GM21528 (cell line): ENCODE results near the gene ZNF24.

Experiments
- ATAC-seq: cut with Tn5 transposase; IDR thresholded peaks from one replicate; pipeline ENCODE4 v1.9.1; 2021; ENCODE audit warnings: mild to moderate bottlenecking, moderate library complexity; ENCODE audit not compliant: unreplicated experiment, low FRiP score

Gene ZNF24

DNA sequence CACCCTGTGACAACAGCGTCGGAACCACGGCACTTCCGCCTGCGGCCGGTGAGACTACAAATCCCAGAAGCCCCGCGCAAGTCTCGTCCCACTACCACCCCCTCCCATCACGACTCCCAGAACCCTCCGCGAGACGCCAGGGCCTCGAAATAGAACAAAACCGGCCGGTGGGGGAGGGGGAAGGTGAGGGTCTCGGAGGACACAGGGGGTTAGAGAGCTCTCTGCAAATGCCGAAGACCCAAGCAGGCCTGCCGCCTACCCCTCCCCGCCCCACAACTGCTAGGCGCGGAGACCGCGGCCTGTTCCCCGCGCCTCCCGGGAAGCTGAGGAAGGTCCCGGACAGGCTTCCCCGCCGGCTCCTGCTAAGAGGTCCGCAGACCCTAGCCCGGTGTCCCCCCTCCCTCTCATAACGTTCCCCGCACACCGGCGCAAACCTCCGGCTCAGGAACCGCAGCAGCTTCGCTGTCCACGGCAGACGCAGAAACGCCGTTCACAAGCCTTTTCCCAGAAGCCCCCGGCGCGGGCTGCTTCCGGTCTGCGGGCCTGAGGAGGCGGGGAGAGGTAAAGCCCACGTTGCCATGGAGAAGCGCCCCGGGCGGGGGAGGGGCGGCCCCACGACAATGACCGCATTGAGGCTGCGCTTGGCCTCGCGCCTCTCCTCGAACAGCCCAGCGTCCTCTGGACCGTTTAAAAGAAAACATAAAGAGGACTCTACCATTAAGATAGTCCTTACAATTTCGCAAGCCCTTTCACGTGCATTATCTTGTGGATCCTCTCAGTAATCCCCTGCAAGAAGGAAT, at the start of gene ZNF24:
Gene ZNF24 (minus strand): TSS at position 485 of the 800 bp plus-strand sequence. CDS start 3,770 bp downstream, outside the sequence.
- peak; percentile 95 for ATAC-seq

DNA sequence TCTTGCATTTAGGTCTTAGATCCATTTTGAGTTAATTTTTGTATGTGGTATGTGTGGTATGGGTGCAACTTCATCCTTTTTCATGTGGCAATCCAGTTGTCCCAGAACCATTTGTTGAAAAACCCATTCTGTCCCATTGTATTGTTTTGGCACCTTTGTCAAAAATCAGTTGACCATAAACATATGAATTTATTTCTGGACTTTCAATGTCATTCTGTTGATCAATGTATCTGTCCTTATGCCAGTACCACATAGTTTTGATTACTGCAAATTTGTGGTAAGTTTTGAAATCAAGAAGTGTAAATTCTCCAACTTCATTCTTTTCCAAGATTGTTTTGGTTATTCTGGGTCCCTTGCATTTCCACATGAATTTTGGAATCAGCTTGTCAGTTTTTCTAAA, 49.5 kb upstream of the ZNF24 start:
- ATAC-seq = no peak

DNA sequence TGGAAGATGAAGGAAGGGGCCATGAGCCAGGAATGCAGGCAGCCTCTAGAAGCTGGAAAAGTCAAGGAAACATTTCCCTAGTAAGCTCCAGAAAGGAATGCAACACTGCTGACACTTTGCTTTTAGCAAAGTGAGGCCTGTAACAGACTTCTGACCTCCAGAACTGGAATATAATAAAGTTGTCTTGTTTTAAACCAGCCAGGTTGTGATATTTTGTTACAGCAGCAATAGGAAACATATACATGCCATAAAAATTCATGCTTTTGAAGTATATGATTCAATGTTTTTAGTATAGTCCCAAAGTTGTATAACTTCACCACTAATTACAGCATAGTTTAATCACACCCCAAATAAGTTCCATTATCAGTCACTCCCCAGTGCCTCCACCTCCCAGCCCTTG, 48.2 kb upstream of the ZNF24 start:
- no peak for ATAC-seq

DNA sequence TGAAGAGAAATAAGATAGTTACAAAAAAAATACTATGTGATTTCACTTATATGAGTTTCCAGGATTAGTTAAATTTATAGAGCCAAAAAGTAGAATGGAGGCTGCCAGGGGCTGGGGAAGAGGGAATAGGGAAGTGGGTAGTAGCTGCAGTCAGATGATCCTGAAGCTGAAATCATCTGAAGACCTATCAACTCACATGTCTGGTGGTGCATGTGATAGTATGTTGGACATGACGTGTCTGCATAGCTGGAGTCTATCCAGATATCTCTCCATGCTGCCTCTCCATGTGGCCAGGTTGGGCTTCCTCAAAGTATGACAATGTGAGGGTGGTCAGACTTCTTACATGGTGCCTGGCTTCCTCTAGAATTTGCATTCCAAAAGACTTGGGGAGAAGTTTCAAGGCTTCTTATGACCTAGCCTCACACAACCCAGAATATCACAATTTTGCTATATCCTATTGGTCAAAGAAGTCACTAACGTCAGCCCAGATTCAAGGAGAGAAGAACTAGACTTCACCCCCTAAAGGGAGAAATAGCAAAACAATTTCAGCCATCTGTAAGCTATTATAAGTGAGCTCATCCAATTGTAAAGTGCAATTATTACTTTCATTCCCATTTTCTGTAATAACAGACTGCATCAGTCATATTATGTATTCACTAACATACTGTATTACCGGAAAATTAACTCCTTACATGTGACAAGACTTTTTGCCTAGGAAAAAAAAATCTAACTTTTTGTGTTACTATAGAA, 46.9 kb upstream of the ZNF24 start:
- no peak for ATAC-seq

DNA sequence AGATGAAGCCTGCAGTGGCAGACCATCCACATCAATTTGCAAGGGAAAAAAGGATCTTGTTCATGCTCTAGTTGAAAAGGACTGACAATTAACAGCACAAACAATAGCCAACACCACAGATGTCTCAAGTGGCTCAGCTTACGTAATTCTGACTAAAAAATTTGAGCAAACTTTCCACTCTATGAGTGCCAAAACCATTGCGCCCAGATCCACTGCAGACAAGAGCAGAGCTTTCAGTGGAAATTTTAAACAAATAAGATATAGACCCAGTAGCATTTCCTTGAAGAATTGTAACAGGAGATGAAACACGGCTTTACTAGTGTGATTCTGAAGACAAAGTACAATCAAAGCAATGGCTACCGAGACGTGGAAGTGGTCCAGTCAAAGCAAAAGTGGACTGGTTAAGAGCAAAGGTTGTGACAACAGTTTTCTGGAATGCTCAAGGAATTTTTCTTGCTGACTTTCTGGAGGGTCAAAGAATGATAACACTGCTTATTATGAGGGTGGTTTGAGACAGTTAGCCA, 44.9 kb upstream of the ZNF24 start:
- no peak for ATAC-seq

DNA sequence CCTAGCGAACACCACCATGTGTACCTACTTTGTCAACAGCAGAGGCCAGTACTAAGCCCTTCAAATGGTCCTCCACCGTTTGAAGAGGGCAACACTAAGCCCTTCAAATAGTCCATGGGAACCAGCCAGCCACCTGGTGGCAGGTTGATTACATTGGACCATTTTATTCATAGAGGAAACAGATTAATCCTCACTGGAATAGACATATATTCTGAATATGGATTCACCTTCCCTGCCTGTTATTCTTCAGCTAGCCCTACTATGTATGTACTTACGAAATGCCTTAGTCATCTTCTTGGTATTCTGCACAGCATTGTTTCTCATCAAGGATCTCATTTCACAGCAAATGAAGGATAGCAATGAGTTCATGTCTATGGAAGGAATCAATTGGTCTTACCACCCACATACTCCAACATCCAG, 42.9 kb upstream of the ZNF24 start:
- ATAC-seq = no peak

DNA sequence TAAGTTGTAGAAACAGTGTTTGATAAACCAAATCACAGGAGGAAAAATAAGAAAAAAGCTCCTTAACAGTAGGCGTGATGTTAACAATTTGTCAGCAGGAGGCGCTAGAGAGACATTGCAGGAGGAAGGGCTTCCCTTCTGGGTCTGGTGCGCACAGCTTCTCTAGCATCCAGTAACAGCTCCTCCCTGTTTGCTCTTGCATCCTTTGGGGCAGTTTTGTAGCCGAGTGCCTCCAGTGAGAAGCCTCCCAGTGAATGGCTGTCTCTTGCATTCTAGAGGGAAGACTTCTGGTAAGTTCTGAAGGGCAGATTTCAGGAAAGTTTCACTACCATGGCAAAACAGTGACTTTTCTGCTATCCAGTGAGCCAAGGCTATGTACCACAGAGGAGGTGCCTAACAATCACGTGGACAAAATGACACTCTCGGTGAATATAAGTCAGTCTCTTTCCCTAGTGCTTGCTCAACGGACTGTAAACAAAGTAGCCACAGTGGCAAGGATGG, 42.4 kb upstream of the ZNF24 start:
- peak; percentile 67 for ATAC-seq

DNA sequence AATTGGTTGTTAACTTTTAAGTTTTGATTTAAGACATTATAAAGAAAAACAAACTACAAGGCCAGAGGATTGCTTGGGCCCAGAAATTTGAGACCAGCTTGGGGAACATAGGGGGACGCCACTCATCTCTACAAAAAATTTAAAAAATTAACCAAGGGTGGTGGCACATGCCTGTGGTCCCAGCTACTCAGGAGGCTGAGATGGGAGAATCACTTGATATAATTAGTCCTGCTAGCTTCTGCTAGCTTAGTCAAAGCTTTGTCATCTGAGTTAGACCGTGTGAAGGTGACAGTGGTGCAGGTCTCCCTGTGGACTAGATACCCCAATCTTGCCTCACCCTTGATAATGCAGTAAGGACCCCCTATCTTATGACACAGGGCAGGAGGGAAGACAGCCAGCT, 38.9 kb upstream of the ZNF24 start:
- ATAC-seq = no peak

DNA sequence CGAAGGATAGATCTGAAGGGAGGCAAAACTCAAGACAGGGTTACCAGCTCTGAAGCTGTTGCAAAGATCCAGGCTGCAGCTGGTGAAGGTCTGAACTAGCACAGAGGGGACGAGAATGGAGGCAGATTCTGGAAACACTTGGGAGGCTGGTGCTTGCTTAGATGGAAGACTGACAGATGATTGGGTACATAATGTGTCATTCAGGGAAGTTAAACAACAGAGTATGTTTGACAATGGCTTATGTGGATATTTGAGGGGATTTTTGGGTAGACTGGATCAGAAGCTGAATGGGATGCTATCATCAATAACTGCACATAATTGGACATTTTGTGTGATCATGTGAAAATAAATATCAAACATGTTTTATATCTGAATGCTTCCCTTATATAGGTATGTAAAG, 35.2 kb upstream of the ZNF24 start:
- ATAC-seq = no peak

DNA sequence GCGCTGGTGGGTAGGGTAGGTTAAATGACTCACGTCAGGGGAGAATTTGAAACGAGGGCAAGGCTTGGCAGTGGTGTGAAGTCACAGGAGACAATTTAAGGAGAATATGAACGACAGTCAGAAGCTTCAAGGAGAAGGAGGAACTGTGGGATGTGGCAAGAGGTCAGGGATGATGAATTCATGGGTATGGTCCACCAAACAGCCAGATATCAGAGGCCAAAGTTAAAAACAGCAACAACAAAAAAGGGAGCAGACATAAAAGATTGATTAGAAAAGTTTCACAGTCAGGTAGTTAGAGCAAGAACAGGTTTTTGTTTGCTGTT, 34.3 kb upstream of the ZNF24 start:
- ATAC-seq = no peak

DNA sequence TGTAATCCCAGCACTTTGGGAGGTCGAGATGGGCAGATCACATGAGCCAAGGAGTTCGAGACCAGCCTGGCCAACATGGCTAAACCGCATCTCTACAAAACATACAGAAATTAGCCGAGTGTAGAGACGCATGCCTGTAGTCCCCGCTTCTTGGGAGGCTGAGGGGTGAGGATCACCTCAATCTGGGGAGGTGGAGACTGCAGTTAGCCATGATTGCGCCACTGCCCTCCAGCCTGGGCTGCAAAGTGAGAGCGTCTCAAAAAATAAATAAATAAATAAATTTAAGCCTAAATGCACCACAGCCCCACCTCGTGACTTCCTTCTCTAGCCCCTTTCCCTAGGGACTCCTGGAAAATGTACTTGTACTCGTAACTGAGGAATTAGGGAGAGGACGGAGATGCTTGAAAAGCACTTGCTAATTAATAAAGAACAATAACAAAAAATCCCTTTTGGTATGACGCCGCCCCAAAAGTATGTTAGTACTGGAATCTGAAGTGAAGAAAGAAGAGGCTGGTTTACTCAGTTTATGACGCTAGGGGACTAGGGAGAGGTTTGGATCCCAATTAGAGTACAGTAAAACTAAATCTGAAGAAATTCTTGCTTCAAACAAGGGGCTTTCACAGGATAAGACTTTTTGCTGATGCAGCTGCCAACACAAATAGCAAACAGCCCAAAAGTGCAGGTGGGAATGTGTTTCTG, 33.8 kb upstream of the ZNF24 start:
- no peak for ATAC-seq

DNA sequence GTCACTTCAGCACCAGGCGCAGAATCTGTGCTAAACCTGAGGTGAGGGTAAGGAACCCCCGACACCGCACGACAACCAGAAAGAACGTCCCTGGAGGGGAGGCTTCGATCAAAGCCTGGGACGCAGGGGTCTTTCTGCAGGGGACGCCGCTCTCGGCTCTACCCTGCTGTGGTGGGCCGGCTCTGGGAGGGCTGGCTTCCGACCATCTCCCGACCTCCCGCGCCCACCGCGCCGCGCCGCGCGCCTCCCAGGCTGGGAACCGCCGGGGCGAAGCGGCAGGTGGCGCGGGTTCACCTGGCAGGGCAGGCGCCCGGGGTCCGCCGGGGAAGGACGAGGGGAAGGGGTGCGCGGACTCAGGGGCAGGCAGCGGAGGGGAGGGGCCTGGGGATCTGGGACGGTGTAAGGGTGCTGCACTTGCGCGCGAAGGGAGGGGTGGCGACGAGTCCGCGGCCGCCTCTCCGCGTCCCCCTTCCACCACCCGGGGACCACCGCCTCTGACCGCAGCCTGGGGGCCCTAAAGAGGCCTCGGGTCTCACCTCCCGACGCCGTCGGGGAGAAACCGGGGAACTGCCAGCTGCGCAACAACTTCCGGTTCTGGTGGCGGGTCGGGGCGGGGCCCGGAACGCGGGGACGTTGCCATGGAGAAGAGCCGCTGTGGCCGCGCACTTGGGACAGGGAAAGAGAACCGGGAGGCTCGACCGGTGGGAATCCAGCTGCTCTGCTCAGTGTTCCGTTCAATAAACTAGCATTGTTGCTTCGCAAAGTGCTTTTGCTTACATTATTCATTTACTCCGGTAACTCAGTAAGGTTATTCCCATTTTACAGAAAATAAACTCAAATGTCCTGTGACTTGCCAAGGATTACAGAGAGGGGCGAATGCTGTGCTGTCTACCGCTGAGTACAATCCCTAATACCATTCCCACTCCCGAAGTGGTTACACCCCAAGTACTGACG, 32.8 kb upstream of the ZNF24 start, which contains the start of gene ZNF396:
Gene ZNF396 (minus strand): TSS at position 596 of the 954 bp plus-strand sequence. CDS start 3,045 bp downstream, outside the sequence.
- peak; percentile 90 for ATAC-seq

DNA sequence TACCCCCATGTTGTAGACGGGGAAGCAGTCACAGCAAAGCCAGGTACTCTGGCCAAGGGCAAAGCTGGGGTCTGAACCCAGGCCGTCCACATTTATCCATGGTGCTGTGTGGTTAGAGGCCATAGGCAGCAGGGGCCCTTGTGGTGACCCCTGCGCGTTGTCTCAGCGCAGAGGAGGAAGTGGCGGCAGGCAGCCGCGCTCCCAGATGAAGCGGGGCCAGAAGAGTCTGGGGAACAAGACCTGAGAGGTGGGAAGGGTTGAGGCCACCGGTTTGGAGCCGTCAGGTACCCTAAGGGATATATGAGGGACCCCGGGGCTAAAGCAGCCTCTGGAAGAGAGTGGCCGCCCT, 32.1 kb upstream of the ZNF24 start:
- ATAC-seq = peak; percentile 55

DNA sequence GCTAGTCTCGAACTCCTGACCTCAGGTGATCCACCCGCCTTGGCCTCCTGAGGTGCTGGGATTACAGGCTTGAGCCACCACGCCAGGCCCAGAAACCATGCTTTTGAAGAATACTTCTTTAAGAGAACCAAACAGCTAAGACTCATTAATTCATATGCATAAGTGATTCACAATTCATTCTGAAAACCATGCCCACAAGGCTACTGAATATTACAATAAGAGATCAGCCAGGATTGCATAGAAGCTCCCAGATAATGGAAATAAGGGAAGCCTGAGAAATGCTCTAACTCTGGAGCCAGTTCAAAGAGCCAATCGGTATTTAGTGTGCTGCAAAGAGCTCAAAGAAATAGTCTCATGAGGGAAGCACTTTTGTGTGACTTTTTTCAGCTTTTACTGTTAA, 30.5 kb upstream of the ZNF24 start:
- ATAC-seq = no peak

DNA sequence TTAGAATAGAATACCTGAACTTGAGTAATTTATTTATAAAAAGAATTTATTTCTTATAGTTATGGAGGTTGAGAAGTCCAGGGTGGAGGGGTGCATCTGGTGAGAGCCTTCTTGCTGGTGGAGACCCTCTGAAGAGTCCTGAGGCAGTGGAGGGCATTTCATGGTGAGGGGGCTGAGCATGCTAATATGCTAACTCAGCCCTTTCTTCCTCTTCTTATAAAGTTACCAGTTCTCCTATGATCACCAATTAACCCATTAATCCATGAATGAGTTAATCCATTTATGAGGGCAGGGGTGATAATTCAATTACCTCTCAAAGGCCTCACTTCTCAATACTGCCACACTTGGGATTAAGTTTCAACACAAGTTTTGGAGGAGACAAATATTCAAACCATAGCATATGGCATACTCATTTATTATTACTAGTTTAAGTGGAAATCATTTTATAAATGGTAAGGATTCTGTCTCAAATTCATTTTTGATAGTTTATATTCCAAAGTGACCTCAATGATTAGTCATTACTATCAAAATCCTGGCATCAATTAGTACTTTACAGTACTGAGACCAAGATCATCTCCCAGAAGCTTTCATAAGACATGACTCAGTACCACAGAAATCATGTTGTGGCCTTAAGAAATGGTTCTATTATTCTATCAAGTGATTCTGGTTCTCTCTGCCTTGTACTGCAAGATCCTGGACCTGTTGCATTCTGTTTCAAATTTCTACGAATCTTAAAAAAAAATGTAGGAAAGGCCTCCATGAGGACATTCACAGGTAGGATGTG, 27.4 kb upstream of the ZNF24 start:
- no peak for ATAC-seq

DNA sequence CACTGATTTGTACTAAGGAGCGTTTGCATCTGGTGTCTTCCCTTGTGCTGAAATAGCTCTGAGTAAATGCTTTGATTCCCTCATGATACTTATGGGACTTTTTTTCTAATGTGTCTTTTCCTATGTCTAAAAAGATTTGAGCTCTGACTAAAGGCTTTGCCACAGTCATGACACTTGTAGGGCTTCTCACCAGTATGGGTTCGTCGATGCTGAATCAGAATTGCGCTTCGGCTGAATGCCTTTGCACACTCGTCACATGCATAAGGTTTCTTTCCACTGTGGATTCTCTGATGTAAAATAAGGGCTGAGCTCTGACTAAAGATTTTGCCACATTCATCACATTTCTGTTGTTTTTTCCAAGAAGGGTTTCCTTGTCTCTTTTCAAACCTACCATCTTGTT, 24.9 kb upstream of the ZNF24 start:
- no peak for ATAC-seq

DNA sequence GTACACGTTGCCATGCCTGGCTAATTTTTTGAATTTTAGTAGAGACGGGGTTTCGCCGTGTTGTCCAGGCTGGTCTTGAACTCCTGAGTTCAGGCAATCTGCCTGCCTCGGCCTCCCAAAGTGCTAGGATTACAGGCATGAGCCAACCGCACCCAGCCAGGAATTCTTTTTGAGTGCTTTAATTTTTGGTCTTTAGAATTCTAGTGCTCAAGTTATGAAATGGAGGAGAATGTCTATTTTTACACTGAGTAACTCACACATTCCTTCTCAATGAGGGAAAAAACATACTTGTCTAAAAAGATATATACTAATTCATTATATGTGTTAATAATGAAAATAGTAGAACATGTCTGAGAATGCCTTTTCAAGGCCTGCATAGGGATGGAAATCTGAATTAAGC, 24.4 kb upstream of the ZNF24 start:
- no peak for ATAC-seq

DNA sequence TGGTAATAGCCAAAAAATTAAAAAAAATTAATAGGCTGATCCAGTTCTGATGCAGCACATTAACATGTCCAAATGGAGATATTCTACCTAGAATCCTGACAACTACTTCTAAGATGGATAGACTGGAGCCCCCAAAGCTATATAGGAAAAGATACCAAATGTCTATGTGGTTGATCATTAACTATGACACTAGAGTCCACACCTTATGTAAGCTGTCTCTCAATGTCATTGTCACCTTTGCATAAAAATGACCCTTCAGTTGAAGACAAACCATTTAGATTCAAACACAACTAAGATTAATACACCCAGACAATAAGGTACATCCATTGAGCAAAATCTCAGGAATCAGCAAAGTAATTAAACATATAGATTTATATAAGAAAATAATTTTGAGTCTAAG, 18.3 kb upstream of the ZNF24 start:
- ATAC-seq = no peak
